DND-41 (cell line): ENCODE results near the gene GPR151.

Experiments used
- ATAC-seq: fragments of 200-7000 bp; cut with Tn5 transposase; 3 replicates; pipeline ENCODE4 v1.9.1; 2021; ENCODE audit warnings: low read depth; ENCODE audit not compliant: insufficient read depth
- DNase-seq: peaks from one replicate; pipeline ENCODE4 v3.0.0-alpha.2; 2020
- H2AFZ ChIP-seq: 2 replicates; pipeline ENCODE4 v1.6.0; 2012; ENCODE audit warnings: low read depth, low read length
- H3K27ac ChIP-seq: 2 replicates; pipeline ENCODE4 v1.5.1; 2012; ENCODE audit warnings: low read length, inconsistent platforms
- H3K27me3 ChIP-seq: fragments of 200-600 bp; sonication (generic); 2 replicates; pipeline ENCODE4 v1.6.0; 2012; ENCODE audit warnings: low read length, mild to moderate bottlenecking, inconsistent platforms; ENCODE audit not compliant: insufficient read depth, poor library complexity
- H3K36me3 ChIP-seq: 2 replicates; pipeline ENCODE4 v1.5.1; 2012; ENCODE audit warnings: low read length, inconsistent platforms; ENCODE audit not compliant: insufficient read depth
- H3K4me1 ChIP-seq: 2 replicates; pipeline ENCODE4 v1.5.1; 2012; ENCODE audit warnings: mild to moderate bottlenecking, low read length; ENCODE audit not compliant: insufficient read depth
- H3K4me2 ChIP-seq: 2 replicates; pipeline ENCODE4 v1.6.0; 2012; ENCODE audit warnings: mild to moderate bottlenecking, moderate library complexity, low read length, inconsistent platforms; ENCODE audit not compliant: insufficient read depth
- H3K4me3 ChIP-seq, 2 experiments: fragments of 200-600 bp in 1 of 2; shearing (Covaris generic) in 1 of 2; 2 replicates each; pipeline ENCODE4 v1.5.1; 2012 to 2016; ENCODE audit warnings: inconsistent platforms in 2 of 2, low read length in 2 of 2, mild to moderate bottlenecking in 2 of 2, low read depth in 1 of 2, moderate library complexity in 1 of 2
- H3K79me2 ChIP-seq: 2 replicates; pipeline ENCODE4 v1.6.0; 2012; ENCODE audit warnings: low read length, inconsistent platforms; ENCODE audit not compliant: insufficient read depth
- H3K9ac ChIP-seq: 2 replicates; pipeline ENCODE4 v1.6.0; 2012; ENCODE audit warnings: low read depth, mild to moderate bottlenecking, inconsistent platforms, low read length, moderate library complexity
- H3K9me3 ChIP-seq: 2 replicates; pipeline ENCODE4 v1.5.1; 2012; ENCODE audit warnings: low read length, moderate library complexity, mild to moderate bottlenecking, inconsistent platforms; ENCODE audit not compliant: insufficient read depth, severe bottlenecking
- H4K20me1 ChIP-seq: 2 replicates; pipeline ENCODE4 v1.6.0; 2012; ENCODE audit warnings: low read length; ENCODE audit not compliant: insufficient read depth
- EZH2 ChIP-seq: IDR thresholded peaks from 3 replicates; pipeline ENCODE4 v1.6.1; 2012; ENCODE audit warnings: borderline replicate concordance, low read depth, mild to moderate bottlenecking, moderate library complexity, low read length, inconsistent platforms; ENCODE audit not compliant: severe bottlenecking
- TF ChIP-seq, protein P1 (sequence below): IDR thresholded peaks from 2 replicates; pipeline ENCODE4 v1.5.1; 2012; ENCODE audit warnings: borderline replicate concordance, low read length, moderate library complexity, mild to moderate bottlenecking; ENCODE audit not compliant: poor library complexity, severe bottlenecking; ENCODE audit errors: extremely low read depth

Gene GPR151

DNA sequence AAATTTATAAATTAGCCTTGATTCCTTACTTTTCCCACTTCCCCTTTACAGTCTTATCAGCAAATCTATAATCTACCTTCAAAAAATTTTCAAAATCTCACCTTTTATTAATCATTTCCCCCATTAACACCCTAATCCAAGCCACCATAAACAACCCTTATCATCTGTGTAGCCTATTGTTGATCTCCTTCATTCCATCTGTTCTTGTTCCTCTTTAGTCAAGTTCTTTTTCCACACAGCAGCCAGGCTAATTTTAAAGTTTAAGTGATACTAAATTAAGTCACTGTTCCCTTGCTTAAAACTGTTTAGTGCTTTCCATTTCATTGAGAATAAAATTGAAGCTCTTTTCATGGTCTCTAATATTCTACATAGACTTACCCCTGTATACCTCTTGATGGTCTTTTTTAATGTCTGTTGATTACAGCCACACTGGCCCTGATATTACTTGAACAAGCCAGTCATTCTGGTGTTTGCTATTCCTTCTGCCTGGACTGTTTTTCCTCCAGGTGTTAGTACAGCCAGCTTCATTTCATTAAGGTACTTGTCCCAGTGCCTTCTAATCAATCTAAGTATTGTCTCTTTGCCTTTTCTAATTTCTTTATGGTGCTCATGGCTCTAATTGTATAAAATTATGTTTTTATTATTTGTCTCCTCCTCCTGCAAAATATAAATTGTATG, 31.1 kb downstream of the GPR151 start:
- ATAC-seq (no peak), DNase-seq (no peak)
- Histone ChIP-seq H3K4me3 (no peak overlapping the region), H3K9me3 (no peaks in the 10 kb centered on the region), H3K27ac (no peak overlapping the region), H3K4me2 (no peak overlapping the region), H4K20me1 (peaks cover 3% of the 10 kb centered on the region; the same call in 1 of the 2 replicates), H3K9ac (no peak overlapping the region), H3K79me2 (0 out of 2 replicates have a peak, but pooled peaks cover 2% of the 10 kb centered on the region), H3K4me1 (no peaks in the 10 kb centered on the region), H3K27me3 (no peaks in the 10 kb centered on the region), H2AFZ (no peak overlapping the region), H3K36me3 (peaks cover 91% of the 10 kb centered on the region)
- no peak for TF ChIP-seq EZH2
- TF ChIP-seq, protein P1, sequence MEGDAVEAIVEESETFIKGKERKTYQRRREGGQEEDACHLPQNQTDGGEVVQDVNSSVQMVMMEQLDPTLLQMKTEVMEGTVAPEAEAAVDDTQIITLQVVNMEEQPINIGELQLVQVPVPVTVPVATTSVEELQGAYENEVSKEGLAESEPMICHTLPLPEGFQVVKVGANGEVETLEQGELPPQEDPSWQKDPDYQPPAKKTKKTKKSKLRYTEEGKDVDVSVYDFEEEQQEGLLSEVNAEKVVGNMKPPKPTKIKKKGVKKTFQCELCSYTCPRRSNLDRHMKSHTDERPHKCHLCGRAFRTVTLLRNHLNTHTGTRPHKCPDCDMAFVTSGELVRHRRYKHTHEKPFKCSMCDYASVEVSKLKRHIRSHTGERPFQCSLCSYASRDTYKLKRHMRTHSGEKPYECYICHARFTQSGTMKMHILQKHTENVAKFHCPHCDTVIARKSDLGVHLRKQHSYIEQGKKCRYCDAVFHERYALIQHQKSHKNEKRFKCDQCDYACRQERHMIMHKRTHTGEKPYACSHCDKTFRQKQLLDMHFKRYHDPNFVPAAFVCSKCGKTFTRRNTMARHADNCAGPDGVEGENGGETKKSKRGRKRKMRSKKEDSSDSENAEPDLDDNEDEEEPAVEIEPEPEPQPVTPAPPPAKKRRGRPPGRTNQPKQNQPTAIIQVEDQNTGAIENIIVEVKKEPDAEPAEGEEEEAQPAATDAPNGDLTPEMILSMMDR: no peak

DNA sequence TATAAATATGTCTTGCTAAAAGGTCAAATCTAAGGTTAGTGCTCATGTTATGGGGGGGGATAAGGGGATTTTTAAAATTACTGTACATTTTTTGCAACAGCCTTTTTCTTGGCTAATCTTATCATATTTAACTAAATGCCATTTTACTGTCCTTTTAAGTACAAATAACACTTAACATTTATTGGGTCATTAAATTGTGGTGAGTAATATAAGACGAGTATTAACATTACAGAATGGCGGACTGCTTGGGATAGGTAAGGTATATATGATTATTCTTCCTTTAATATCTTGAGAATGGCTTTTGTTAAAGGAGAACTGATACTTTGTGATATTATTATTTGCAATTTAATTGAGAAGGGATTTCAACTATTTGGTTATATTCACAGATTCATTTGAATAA, 33.2 kb downstream of the GPR151 start:
- Histone ChIP-seq H4K20me1 (peaks cover 3% of the 10 kb centered on the region; the same call in 1 of the 2 replicates), H3K4me3 (no peak overlapping the region), H3K9ac (no peak overlapping the region), H3K79me2 (0 out of 2 replicates have a peak, but pooled peaks cover 2% of the 10 kb centered on the region), H3K36me3 (peaks cover 96% of the 10 kb centered on the region), H3K4me1 (no peaks in the 10 kb centered on the region), H2AFZ (no peak overlapping the region), H3K27me3 (no peaks in the 10 kb centered on the region), H3K4me2 (no peak overlapping the region), H3K9me3 (no peaks in the 10 kb centered on the region), H3K27ac (no peak overlapping the region)
- DNase-seq (no peak), ATAC-seq (no peak)
- no peak for TF ChIP-seq EZH2
- TF ChIP-seq, protein P1: no peak

DNA sequence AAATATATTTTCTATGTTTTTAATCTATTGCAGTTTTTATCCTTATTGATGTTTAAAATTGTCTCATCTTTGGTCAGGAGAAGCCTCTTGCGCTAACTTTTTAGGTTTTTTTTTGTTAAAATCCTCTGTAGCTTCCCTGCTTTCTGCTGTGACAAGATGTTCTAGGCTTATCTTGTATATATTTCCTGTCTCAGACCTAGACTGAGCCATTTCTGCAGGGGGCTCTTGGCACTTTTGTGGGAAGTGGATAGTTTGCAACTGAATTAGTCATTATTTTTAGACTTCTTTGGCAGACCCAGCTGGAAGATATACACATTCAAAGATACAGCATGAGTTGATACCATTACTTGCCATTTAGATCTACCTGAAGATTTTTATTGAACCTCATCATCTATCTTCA, 40.1 kb downstream of the GPR151 start:
- Histone ChIP-seq H3K27ac (no peak overlapping the region), H3K4me3 (no peak overlapping the region), H3K79me2 (peaks cover 23% of the 10 kb centered on the region), H3K9ac (no peak overlapping the region), H3K36me3 (peaks cover 94% of the 10 kb centered on the region), H3K9me3 (no peaks in the 10 kb centered on the region), H4K20me1 (peaks cover 15% of the 10 kb centered on the region; the same call in 1 of the 2 replicates), H3K4me2 (no peak overlapping the region), H3K4me1 (no peaks in the 10 kb centered on the region), H3K27me3 (no peaks in the 10 kb centered on the region), H2AFZ (no peak overlapping the region)
- DNase-seq (no peak), ATAC-seq (no peak)
- TF ChIP-seq, protein P1: no peak
- no peak for TF ChIP-seq EZH2
